PC-3 (cell line): ENCODE measurements around the gene NPEPL1.

Source experiments
- CTCF ChIP-seq: fragments of 300-600 bp; sonication (generic); conservative IDR thresholded peaks from 2 replicates; pipeline ENCODE4 v1.5.1; 2017; ENCODE audit warnings: antibody characterized with exemption, low read depth, mild to moderate bottlenecking, low read length
- EZH2 ChIP-seq: fragments of 300-600 bp; sonication (generic); IDR thresholded peaks from one replicate; pipeline ENCODE4 v1.6.1; 2017; ENCODE audit warnings: antibody characterized with exemption, mild to moderate bottlenecking, low read length; ENCODE audit not compliant: unreplicated experiment
- EZH2phosphoT487 ChIP-seq: fragments of 300-600 bp; sonication (generic); IDR thresholded peaks from 2 replicates; pipeline ENCODE4 v1.6.1; 2018; ENCODE audit warnings: mild to moderate bottlenecking, antibody characterized with exemption, low read length, borderline replicate concordance

- no peak for TF ChIP-seq CTCF
- no peak for TF ChIP-seq EZH2
- no peak for TF ChIP-seq EZH2phosphoT487
These were observed 9.5 kb downstream of the NPEPL1 start for GRCh38 chr20:58702161-58702510.
